Esophagus (tissue), 2 donors: ENCODE results near the gene CDH24. TPM values are rescaled to one million over a fixed set of nuclear protein-coding genes. Genes with fewer than 3 reads are reported as not detected.
A peak's percentile ranks its signal among the peaks of the same experiment; 100 is the strongest.

Source experiments
- H3K27ac ChIP-seq, 2 donors: one replicate each; pipeline ENCODE4 v1.5.1; 2013; ENCODE audit warnings: low read depth in 2 of 2, mild to moderate bottlenecking in 2 of 2, inconsistent platforms in 1 of 2, low read length in 1 of 2, moderate library complexity in 1 of 2
- H3K27me3 ChIP-seq, 2 donors: one replicate each; pipeline ENCODE4 v1.6.1; 2013; ENCODE audit warnings: low read length in 2 of 2, control low read depth in 1 of 2, mild to moderate bottlenecking in 1 of 2; ENCODE audit not compliant: insufficient read depth in 2 of 2, control insufficient read depth in 1 of 2
- H3K36me3 ChIP-seq, 2 donors: one replicate each; pipeline ENCODE4 v1.6.1; 2013; ENCODE audit warnings: low read length in 1 of 2; ENCODE audit not compliant: control insufficient read depth in 2 of 2, insufficient read depth in 2 of 2
- H3K4me1 ChIP-seq, 2 donors: one replicate each; pipeline ENCODE4 v1.6.1; 2013; ENCODE audit warnings: low read length in 1 of 2; ENCODE audit not compliant: control insufficient read depth in 2 of 2, insufficient read depth in 2 of 2
- H3K4me3 ChIP-seq, 2 donors: one replicate each; pipeline ENCODE4 v1.5.1; 2013; ENCODE audit warnings: low read length in 2 of 2, mild to moderate bottlenecking in 2 of 2, low read depth in 1 of 2, moderate library complexity in 1 of 2
- H3K9me3 ChIP-seq, 2 donors: one replicate each; pipeline ENCODE4 v1.6.1; 2013; ENCODE audit warnings: mild to moderate bottlenecking in 2 of 2, low read depth in 1 of 2, low read length in 1 of 2, moderate library complexity in 1 of 2; ENCODE audit not compliant: control insufficient read depth in 2 of 2, insufficient read depth in 1 of 2
- WGBS, 2 donors: extraction: QIAGEN DNeasy Blood & Tissue Kit; methylation state at CpG; one replicate each; pipeline ENCODE4 v1.1.7; 2013; 5-methylcytosine and 5-hydroxymethylcytosine counted together
- polyA plus RNA-seq, 2 donors: library from polyadenylated mRNA; stranded (reverse); fragments of 200-250 nt; gene quantifications; one replicate each; pipeline ENCODE4 v1.2.3, GENCODE V29; 2013
- donor health status: healthy with polysubstance abuse.
- donor health status: Bipolar disorder and iron deficiency.

Gene CDH24, protein sequence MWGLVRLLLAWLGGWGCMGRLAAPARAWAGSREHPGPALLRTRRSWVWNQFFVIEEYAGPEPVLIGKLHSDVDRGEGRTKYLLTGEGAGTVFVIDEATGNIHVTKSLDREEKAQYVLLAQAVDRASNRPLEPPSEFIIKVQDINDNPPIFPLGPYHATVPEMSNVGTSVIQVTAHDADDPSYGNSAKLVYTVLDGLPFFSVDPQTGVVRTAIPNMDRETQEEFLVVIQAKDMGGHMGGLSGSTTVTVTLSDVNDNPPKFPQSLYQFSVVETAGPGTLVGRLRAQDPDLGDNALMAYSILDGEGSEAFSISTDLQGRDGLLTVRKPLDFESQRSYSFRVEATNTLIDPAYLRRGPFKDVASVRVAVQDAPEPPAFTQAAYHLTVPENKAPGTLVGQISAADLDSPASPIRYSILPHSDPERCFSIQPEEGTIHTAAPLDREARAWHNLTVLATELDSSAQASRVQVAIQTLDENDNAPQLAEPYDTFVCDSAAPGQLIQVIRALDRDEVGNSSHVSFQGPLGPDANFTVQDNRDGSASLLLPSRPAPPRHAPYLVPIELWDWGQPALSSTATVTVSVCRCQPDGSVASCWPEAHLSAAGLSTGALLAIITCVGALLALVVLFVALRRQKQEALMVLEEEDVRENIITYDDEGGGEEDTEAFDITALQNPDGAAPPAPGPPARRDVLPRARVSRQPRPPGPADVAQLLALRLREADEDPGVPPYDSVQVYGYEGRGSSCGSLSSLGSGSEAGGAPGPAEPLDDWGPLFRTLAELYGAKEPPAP
- polyA plus RNA-seq = 1 to 10 TPM; 4.2 to 7.4 TPM

DNA sequence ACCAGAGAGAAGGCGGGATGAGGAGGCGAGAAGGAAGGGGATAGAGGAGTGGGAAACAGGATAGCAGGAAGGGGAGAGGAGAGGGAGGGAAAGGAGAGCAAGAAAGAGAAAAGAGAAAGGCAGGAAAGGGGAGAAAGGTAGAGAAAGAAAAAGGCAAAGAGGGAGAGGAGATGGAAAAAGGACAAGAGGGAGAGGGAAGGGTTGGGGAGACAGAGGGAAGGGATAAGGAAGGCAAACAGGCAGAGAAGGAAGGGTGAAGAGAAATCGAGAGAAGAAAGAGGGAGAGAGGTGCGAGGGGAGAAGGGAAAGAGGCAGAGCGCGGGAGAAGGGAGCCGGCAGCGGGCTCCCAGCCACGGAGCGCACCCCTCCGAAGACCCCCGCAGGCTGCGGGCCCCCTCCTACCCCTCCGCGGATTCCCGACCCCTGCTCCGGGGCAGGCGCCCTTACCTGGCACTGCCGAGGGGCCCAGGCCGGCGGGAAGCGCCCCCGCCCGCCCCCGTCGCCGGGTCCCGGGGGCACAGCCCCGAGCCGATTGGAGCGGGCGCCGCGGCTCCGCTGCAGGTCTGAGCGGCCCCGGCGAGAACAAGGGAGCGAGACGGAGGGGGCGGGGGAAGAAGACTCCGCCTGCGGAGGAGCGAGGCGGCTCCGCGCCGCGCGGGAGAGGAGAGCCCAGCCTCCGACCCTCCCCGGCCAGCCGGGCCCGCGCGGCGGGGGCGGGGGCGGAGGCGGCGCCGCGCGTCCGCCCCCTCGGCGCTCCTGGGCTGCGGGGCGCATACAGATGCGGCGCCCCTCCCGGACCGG is at the start of gene CDH24:
TSS of gene CDH24 (minus strand) at position 565 of the 801 bp plus-strand sequence. CDS start 1,787 bp downstream, outside the sequence.
- peak within 1 kb of the TSS; percentile 67 to 81 for H3K27ac ChIP-seq
- H3K9me3 ChIP-seq = no peaks in the 10 kb centered on the region
- H3K27me3 ChIP-seq = no peaks in the 10 kb centered on the region
- H3K36me3 ChIP-seq = peaks cover 6 to 27% of the 10 kb centered on the region in 2 donors
- peak within 1 kb of the TSS; percentile 63 to 78 for H3K4me3 ChIP-seq
- 2 to 3% methylated on average over 51 to 73 of the region's 73 CpGs for WGBS, 2 donors
- H3K4me1 ChIP-seq = peaks cover 0 to 12% of the 10 kb centered on the region in 2 donors

DNA sequence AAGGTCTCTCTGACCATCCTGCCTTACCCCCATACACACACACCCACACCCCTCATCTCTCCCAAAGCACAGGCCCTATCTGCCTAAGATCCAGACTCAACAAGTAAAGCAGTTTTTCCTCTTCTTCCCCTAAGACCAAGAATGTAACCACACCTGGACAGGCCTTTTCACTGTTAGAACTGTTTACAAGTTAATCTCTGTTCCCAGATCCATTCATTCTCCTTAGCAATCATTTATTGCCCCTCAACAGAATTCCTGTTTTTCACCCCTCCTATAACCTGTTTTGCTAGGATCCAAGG is 49.4 kb upstream of the CDH24 start:
- Histone ChIP-seq H3K27ac (no peak overlapping the region), H3K4me3 (no peak overlapping the region), H3K27me3 (no peaks in the 10 kb centered on the region), H3K9me3 (no peaks in the 10 kb centered on the region), H3K36me3 (no peaks in the 10 kb centered on the region), H3K4me1 (no peaks in the 10 kb centered on the region)

DNA sequence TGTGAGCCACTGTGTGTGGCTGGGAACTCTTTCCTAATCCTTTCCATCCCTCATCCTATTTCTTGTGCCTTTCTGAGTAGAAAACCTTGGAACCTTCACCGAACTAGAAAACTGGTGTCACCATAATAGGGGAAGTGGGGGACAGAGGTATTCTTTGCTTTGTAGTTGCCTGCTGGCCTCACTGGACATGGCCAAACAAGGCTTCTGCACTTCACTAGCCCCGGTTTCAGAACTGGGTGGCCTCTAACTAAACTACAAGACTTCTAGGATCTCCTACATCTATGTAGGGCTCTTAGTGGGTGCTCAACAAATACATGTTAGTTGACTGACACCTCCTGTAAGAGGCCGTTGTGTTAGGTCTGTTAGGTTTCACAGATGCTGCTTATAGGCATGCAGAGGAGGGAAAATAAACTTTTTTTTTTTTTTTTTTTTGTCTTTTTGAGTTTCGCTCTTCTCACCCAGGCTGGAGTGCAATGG is 48.1 kb upstream of the CDH24 start:
- Histone ChIP-seq H3K27me3 (no peaks in the 10 kb centered on the region), H3K27ac (no peak overlapping the region), H3K9me3 (no peaks in the 10 kb centered on the region), H3K36me3 (no peaks in the 10 kb centered on the region), H3K4me1 (no peaks in the 10 kb centered on the region), H3K4me3 (no peak overlapping the region)
- WGBS, 2 donors = 87 to 89% methylated on average over 4 of the region's 4 CpGs

DNA sequence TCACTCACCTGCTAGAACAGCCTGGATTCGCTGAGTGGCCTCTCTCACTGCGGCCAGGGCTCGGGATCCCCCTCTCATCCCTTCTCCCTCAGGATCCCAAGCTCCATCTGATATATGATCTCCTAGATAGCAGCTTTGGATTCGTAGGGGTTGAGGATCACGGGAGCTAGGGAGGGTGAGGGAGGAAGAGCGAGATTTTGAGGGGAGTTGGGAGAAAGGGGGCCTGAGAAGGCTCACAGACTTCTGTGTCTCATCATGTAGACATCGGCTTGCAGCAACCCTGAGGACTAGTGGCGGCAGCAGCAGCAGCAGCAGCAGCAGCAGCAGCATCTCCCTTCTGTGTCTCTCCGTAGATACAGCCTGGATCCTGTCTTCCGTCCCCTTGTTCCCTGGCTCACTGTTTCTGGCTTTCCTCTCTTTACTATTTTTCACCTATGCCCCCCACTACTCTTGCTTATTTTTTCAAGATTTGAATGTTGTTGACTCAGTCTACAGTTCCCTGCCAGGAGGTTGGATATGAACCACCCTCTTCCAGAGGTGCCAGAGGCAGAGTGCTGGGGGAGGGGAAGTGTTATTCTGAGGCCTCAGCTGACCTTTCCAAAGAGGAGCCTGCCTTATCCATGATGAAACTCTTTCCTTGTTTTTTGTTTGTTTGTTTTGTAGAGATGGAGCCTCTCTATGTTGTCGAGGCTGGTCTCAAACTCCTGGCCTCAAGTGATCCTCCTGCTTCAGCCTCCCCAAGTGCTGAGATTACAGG is 47.4 kb upstream of the CDH24 start, which contains the start of gene CIROP:
TSS of gene CIROP (minus strand) at position 399 of the 757 bp plus-strand sequence. CDS start at position 330, 69 bp downstream.
- WGBS, 2 donors = 64 to 70% methylated on average over 11 of the region's 11 CpGs
- H3K27me3 ChIP-seq = no peaks in the 10 kb centered on the region
- H3K36me3 ChIP-seq = no peaks in the 10 kb centered on the region

DNA sequence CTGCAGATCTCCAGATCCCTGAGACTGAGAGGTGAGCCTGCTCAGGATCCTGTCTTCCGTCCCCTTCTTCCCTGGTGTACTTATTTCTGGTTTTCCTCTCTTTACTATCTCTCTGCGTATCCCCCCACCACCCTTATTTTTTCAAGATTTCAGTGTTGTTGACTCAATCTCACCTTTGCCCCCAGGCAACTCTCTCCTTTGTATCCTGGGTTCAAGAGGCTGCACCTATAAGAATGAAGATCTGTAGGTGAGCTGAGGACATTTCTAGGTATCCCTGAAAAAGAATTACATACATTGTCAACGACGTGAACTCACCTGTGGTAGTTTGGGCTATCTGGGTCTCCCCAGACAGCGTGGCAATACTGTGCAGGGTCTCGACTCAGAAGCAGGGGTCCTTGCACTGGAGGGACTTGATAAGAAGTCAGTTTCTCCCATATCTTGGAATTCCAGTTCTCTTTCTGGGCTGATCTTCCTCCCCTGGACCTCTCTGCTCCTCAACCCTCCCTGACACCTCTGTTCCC is 46.8 kb upstream of the CDH24 start:
- Histone ChIP-seq H3K27me3 (no peaks in the 10 kb centered on the region), H3K9me3 (no peaks in the 10 kb centered on the region), H3K4me3 (no peak overlapping the region), H3K4me1 (no peaks in the 10 kb centered on the region), H3K36me3 (no peaks in the 10 kb centered on the region), H3K27ac (no peak overlapping the region)
- WGBS, 2 donors = 80 to 85% methylated on average over 6 of the region's 6 CpGs

More for the DNA sequence above, 47.4 kb upstream of the CDH24 start, which contains the start of gene CIROP:
- Histone ChIP-seq H3K4me1 (no peaks in the 10 kb centered on the region), H3K27ac (no peak within 1 kb of the TSS), H3K4me3 (no peak within 1 kb of the TSS), H3K9me3 (no peaks in the 10 kb centered on the region)

DNA sequence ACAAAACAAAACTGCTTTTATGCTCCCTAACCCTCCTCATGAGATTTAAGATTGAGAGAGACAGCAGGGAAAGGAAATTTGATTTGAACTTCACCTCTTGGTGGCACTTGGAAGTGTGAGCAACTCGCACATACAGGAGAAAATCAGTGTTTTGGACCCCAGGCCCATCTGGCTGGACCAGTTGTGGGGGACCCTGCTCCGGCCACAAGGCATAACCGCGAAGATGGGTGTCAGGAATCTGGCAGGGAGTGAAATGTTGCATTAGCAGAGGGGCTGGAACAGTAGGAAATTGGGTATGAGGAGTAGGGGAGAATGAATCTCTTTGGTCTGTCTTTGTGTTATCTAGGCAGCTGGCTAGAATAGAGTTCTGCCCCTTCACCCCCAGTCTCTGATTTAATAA is 46.3 kb upstream of the CDH24 start:
- H3K36me3 ChIP-seq = peaks cover 0 to 2% of the 10 kb centered on the region in 2 donors
- H3K27me3 ChIP-seq = no peaks in the 10 kb centered on the region
- H3K4me1 ChIP-seq = no peaks in the 10 kb centered on the region
- 81 to 86% methylated on average over 4 of the region's 4 CpGs for WGBS, 2 donors
- no peaks in the 10 kb centered on the region for H3K9me3 ChIP-seq
- no peak overlapping the region for H3K27ac ChIP-seq
- no peak overlapping the region for H3K4me3 ChIP-seq

DNA sequence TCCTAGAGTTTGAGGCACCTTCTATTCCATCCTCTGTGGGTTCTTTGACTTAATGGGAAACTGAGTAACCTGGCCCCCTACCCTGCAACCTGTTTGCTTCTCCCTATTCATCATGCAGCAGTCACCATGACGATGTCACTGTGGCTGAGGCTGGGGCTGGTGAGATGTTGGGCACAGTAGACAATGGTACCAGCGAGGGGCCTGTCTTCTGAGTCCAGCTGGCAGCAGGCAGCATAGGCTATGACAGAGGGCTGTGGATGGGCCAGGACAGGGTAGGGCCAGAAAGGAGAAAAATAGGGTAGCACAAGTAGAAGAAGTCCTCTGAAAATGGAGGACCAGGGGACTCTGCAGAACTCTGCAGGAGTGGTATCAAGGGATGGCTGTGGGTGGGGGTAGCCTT is 45.5 kb upstream of the CDH24 start:
- no peaks in the 10 kb centered on the region for H3K27me3 ChIP-seq
- 86 to 88% methylated on average over 2 of the region's 2 CpGs for WGBS, 2 donors
- no peak overlapping the region for H3K27ac ChIP-seq
- no peak overlapping the region for H3K4me3 ChIP-seq
- peaks cover 0 to 4% of the 10 kb centered on the region in 2 donors for H3K36me3 ChIP-seq
- H3K4me1 ChIP-seq = no peaks in the 10 kb centered on the region
- H3K9me3 ChIP-seq = no peaks in the 10 kb centered on the region

DNA sequence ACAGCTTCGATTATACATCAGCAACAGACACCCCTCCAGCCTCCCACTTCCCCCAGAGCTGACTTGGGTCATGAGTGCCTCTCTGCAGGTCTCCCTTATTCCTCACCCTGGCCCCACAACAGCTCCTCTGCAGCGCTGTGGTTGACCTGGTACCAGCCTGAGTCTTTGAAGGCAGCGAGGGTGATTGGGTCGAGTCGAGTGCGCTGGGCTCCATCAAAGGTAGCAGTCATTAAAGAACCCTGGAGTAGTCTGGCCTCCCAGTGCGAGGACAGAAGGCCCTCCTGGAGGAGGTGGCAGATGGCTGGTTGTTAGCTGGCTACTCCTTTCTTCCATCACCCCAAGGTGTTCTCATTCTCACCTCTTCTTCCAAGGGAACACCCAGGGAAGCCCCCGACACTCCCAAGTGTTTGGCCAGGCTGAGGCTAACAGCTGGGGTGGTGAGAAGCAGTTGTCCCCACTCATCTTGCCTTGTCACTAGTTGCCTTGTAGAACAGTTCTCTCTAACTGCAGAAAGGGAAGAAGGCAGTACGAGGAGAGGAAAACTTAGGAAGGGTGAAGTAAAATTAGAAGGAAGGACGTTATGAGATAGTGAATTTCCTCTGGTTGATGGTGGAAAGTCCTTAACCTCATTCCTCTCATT is 44.8 kb upstream of the CDH24 start:
- H3K27ac ChIP-seq = no peak overlapping the region
- WGBS, 2 donors = 70 to 77% methylated on average over 10 of the region's 10 CpGs
- no peak overlapping the region for H3K4me3 ChIP-seq
- H3K27me3 ChIP-seq = no peaks in the 10 kb centered on the region
- peaks cover 0 to 7% of the 10 kb centered on the region in 2 donors for H3K36me3 ChIP-seq
- H3K9me3 ChIP-seq = no peaks in the 10 kb centered on the region
- no peaks in the 10 kb centered on the region for H3K4me1 ChIP-seq
